Mesothelial cell of epicardium (in vitro differentiated cells): ENCODE results near the gene WDR26. TPM values are rescaled to one million over a fixed set of nuclear protein-coding genes. Genes with fewer than 3 reads are reported as not detected.

ENCODE experiments used
- DNase-seq, 2 experiments: peaks; one replicate each; pipeline ENCODE4 v3.0.0; 2021; ENCODE audit warnings: low spot score in 2 of 2; ENCODE audit not compliant: unreplicated experiment in 2 of 2
- H3K27ac Mint-ChIP-seq: 2 replicates; pipeline ENCODE4 v1.8.0; 2021; ENCODE audit warnings: mixed read lengths
- H3K27me3 Mint-ChIP-seq: 2 replicates; pipeline ENCODE4 v1.8.0; 2021; ENCODE audit warnings: low read depth, mixed read lengths
- H3K36me3 Mint-ChIP-seq: 2 replicates; pipeline ENCODE4 v1.8.0; 2021; ENCODE audit warnings: mixed read lengths
- H3K4me1 Mint-ChIP-seq: 2 replicates; pipeline ENCODE4 v1.8.0; 2021; ENCODE audit warnings: mixed read lengths
- H3K4me3 Mint-ChIP-seq: 2 replicates; pipeline ENCODE4 v1.8.0; 2021; ENCODE audit warnings: mild to moderate bottlenecking, moderate library complexity, mixed read lengths
- H3K9me3 Mint-ChIP-seq: 2 replicates; pipeline ENCODE4 v1.8.0; 2021; ENCODE audit warnings: mixed read lengths
- CTCF ChIP-seq: fragments of 200-600 bp; sonication (generic); IDR thresholded peaks from one replicate; pipeline ENCODE4 v1.5.0; 2021; ENCODE audit warnings: antibody characterized with exemption; ENCODE audit not compliant: unreplicated experiment
- total RNA-seq: library from RNA; stranded (reverse); gene quantifications from 3 replicates; pipeline ENCODE4 v1.2.1, GENCODE V29; 2021

WDR26 gene
- total RNA-seq, 1 donor from 2014 or later = 101 TPM

- Mint-ChIP-seq H3K27ac (peak overlapping the region; percentile 7), H3K4me1 (peaks cover 12% of the 10 kb centered on the region), H3K9me3 (no peaks in the 10 kb centered on the region), H3K4me3 (no peak overlapping the region), H3K36me3 (peaks cover 20% of the 10 kb centered on the region), H3K27me3 (no peaks in the 10 kb centered on the region)
- TF ChIP-seq CTCF = no peak
- no peak for DNase-seq
Measured at GRCh38 chr1:224380003-224380402, 54.6 kb downstream of the WDR26 start.

- Mint-ChIP-seq H3K27ac (no peak overlapping the region), H3K4me1 (peaks cover 17% of the 10 kb centered on the region), H3K36me3 (peaks cover 25% of the 10 kb centered on the region), H3K9me3 (no peaks in the 10 kb centered on the region), H3K4me3 (no peak overlapping the region), H3K27me3 (no peaks in the 10 kb centered on the region)
- no peak for TF ChIP-seq CTCF
- DNase-seq = no peak
Measured at GRCh38 chr1:224378855-224379631, 55.6 kb downstream of the WDR26 start.

GRCh38 chr1:224377676-224378006 lies 57.0 kb downstream of the WDR26 start:
- H3K27ac Mint-ChIP-seq = no peak overlapping the region
- H3K27me3 Mint-ChIP-seq = no peaks in the 10 kb centered on the region
- no peak for DNase-seq
- TF ChIP-seq CTCF = no peak
- H3K4me1 Mint-ChIP-seq = peaks cover 20% of the 10 kb centered on the region
- no peaks in the 10 kb centered on the region for H3K9me3 Mint-ChIP-seq
- H3K4me3 Mint-ChIP-seq = no peak overlapping the region
- H3K36me3 Mint-ChIP-seq = peaks cover 32% of the 10 kb centered on the region

GRCh38 chr1:224375059-224375458 lies 59.5 kb downstream of the WDR26 start:
- TF ChIP-seq CTCF = no peak
- no peaks in the 10 kb centered on the region for H3K9me3 Mint-ChIP-seq
- no peak overlapping the region for H3K4me3 Mint-ChIP-seq
- no peaks in the 10 kb centered on the region for H3K27me3 Mint-ChIP-seq
- H3K4me1 Mint-ChIP-seq = peaks cover 20% of the 10 kb centered on the region
- peaks cover 49% of the 10 kb centered on the region for H3K36me3 Mint-ChIP-seq
- peak overlapping the region; percentile 83 for H3K27ac Mint-ChIP-seq
- no peak for DNase-seq

GRCh38 chr1:224373008-224373590 lies 61.5 kb downstream of the WDR26 start:
- no peak for DNase-seq
- Mint-ChIP-seq H3K27me3 (no peaks in the 10 kb centered on the region), H3K36me3 (peaks cover 44% of the 10 kb centered on the region), H3K4me3 (no peak overlapping the region), H3K9me3 (no peaks in the 10 kb centered on the region), H3K27ac (peak overlapping the region; percentile 56), H3K4me1 (peaks cover 20% of the 10 kb centered on the region)
- no peak for TF ChIP-seq CTCF
